ENCODE measurements around the gene ATP6V0E1.

ATP6V0E1 gene

DNA sequence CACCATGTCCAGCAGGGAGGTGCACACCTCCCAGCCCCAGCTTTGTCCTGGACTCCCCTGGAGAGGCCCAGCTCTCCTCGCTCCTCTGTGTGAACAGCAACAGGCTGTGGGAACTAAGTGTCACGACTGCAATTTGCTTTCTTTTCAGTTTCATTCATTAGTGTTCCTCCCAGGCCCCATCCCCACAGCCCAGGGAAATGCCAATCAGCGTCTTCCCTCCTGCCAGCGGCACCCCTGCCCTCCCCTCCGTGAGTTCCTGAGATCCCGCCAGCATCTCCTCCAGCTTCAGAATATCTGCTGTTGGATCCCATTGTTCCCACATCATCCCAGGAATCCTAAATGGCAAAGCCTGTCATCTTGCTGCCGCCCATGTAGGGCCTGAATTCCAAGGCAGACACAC lies 37.4 kb upstream of the ATP6V0E1 start:
- in situ Hi-C loops (cut with MboI; ENCODE audit: low pct_unique_long_range_greater_than_20kb, low sequenced_read_pairs, unreplicated experiment), result loop anchor here (25.0 kb wide), 1 partner anchor 459 kb away; no protein-coding TSS in a partner anchor
- TF ChIP-seq CTCF (IDR thresholded peaks at IDR 0.05; ENCODE audit: extremely low read depth, insufficient read depth, missing control alignments), result no peak
- no peak for DNase-seq (ENCODE audit: low spot score)

DNA sequence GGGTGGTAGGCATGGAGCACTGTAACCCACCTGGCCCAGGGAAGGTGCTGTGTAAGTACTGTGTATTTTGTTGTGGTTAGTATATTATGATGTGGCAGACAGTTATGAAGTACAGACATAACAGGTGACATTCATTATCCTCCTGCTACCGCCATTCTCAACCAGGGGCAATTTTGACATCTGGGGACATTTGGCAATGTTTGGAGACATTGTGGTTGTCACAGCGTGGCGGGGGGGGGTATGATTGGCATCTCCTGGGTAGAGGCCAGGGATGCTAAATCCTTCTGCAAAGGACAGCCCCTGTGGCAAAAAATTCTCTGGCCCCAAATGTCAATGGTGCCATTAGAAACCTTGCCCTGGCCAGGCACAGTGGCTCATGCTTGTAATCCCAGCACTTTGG lies 34.1 kb upstream of the ATP6V0E1 start:
- no peak for DNase-seq (ENCODE audit: low spot score)
- in situ Hi-C loops (cut with MboI; ENCODE audit: low pct_unique_long_range_greater_than_20kb, low sequenced_read_pairs, unreplicated experiment), result loop anchor here (25.0 kb wide), 1 partner anchor 462 kb away; no protein-coding TSS in a partner anchor
- no peak for TF ChIP-seq CTCF (IDR thresholded peaks at IDR 0.05; ENCODE audit: extremely low read depth, insufficient read depth, missing control alignments)

- TF ChIP-seq CTCF (IDR thresholded peaks at IDR 0.05; ENCODE audit: extremely low read depth, insufficient read depth, missing control alignments), result no peak
- no peak for DNase-seq (ENCODE audit: low spot score)
- in situ Hi-C loops (cut with MboI; ENCODE audit: low pct_unique_long_range_greater_than_20kb, low sequenced_read_pairs, unreplicated experiment), result no loop called here
These were observed 33.2 kb upstream of the ATP6V0E1 start for GRCh38 chr5:172950176-172950965.

DNA sequence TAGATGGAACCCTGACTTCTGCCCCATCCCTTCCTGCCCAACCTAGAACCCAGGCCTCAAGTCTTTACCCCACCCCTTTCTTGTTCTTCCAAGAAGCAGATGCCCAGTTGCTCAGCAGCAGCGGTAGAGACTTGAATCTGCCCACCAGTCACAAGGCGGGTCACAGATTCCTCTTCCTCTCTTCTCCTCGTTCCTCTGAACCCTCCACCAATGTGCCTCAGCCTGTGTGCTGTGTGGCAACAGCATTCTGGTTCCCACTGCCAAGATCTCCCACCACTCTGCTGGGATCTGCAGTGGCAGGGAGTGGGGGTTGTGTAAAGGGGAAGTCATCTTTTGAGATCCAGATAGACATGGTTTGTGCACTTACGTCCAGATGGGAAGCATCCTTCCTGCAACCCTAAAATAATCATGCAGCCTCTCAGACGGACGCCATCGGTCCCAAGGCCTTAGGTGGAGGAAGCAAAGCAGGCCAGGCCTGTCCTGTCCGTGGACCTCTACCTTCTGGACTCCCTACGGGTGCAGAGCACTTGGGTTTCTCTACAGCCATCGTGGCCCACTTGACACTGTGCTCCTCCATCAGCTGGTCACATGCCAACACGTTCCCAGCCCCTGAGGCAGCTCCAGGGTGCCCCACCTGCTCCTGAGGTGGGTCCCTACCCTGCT lies 32.1 kb upstream of the ATP6V0E1 start:
- no peak for TF ChIP-seq CTCF (IDR thresholded peaks at IDR 0.05; ENCODE audit: extremely low read depth, insufficient read depth, missing control alignments)
- in situ Hi-C loops (cut with MboI; ENCODE audit: low pct_unique_long_range_greater_than_20kb, low sequenced_read_pairs, unreplicated experiment), result no loop called here
- DNase-seq (ENCODE audit: low spot score), result no peak

DNA sequence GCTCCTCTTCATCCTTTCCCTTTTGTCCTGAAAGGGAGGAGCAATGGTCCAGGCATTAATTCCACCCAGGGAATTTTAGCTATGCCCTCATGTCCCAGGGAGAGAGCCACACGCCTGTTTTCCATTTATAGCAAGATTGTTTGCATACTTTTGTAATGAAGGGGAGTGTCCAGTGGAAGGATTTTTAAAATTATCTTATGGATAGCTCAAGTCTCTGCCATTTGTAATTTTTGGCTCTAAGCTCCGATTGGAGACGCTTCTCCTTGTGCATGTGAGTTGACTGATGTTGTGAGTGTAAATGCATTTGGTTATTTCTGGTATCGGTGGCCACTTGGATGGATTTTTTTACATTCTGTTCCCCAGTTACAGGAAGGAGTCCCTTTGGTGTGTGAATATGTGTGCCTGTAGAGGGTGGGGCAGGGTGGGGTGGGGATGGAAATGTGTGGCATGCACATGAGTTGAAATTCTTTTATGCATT lies 31.5 kb upstream of the ATP6V0E1 start:
- no peak for DNase-seq (ENCODE audit: low spot score)
- no peak for TF ChIP-seq CTCF (IDR thresholded peaks at IDR 0.05; ENCODE audit: extremely low read depth, insufficient read depth, missing control alignments)
- in situ Hi-C loops (cut with MboI; ENCODE audit: low pct_unique_long_range_greater_than_20kb, low sequenced_read_pairs, unreplicated experiment), result no loop called here

DNA sequence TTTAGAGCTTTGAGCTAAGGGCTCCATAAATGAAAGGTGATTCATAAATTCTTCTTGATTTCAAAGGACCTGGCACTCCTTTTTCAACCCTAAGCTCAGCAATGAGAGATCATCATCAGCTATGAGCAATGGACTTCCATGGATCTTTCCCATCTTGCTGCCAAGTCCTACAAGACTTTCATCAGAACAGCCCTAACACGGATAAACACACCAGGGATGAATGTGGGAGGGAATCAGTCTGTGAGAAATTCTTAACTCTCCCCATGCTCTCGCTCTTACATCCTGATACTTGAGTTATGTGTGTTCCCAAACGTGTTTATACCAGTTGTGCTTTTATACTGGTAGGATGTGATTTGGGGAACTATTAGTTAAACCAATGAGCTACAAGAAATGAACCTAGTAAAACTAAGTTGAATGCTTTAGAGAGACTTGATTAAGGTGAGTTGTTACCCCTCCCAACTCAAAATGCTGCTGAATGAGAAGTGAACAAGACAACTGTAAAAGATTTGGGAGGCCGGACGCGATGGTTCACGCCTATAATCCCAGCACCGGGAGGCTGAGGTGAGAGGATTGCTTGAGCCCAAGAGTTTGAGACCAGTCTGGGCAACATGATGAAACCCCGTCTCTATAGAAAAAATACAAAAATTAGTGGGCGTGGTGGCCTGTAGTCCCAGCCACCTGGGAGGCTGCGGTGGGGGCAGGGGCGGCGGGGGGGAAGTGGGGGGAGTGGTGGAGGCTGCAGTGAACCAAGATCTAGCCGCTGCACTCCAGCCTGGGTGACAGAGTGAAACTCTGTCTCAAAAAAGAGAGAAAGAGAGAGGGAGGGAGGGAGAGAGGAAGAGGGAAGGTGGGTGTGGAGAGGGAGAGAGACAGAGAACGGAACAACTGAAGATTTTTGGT lies 29.5 kb upstream of the ATP6V0E1 start:
- no peak for TF ChIP-seq CTCF (IDR thresholded peaks at IDR 0.05; ENCODE audit: extremely low read depth, insufficient read depth, missing control alignments)
- in situ Hi-C loops (cut with MboI; ENCODE audit: low pct_unique_long_range_greater_than_20kb, low sequenced_read_pairs, unreplicated experiment), result no loop called here
- DNase-seq (ENCODE audit: low spot score), result no peak

Data from GM13977 (cell line).